Esophagus muscularis mucosa (tissue), 3 donors: ENCODE data around the gene THEM5.

Experiments used
- CTCF ChIP-seq, 3 experiments: fragments of 200-600 bp in 2 of 3; fragments of 450-650 bp in 1 of 3; sonication (generic) in 2 of 3; IDR thresholded peaks; one replicate each; pipeline ENCODE4 v1.5.1; 2017 to 2019; ENCODE audit warnings: antibody characterized with exemption in 3 of 3, mild to moderate bottlenecking in 2 of 3, moderate library complexity in 1 of 3
- EP300 ChIP-seq: sonication (generic); formaldehyde crosslinking; IDR thresholded peaks from one replicate; pipeline ENCODE4 v1.6.1; 2017; ENCODE audit warnings: antibody characterized with exemption

GRCh38 chr1:151806170-151806569 is 47.3 kb downstream of the THEM5 start:
- TF ChIP-seq CTCF (IDR thresholded peaks at IDR 0.05) (no peak), EP300 (no peak)
